GM12878 (cell line): ENCODE measurements around the gene CCT6B. TPM values are rescaled to one million over a fixed set of nuclear protein-coding genes. Genes with fewer than 3 reads are reported as not detected.

Experiments used
- ATAC-seq: fragments of 200-7000 bp; cut with Tn5 transposase; 3 replicates; pipeline ENCODE4 v1.9.1; 2020; ENCODE audit warnings: mild to moderate bottlenecking, moderate library complexity
- BruUV-seq: library from RNA; stranded (reverse); fragments of 400-500 nt; replicated peaks from 2 replicates; lab custom pipeline; 2021; lab: Mats Ljungman, UMichigan
- CTCF ChIA-PET: fragments of 300-600 bp; sonication (Branson Sonifier 250); formaldehyde crosslinking; extraction: SDS; loops from one replicate; lab custom pipeline; 2021; ENCODE audit warnings: inconsistent platforms; lab: Yijun Ruan, JAX
- POLR2A ChIA-PET: fragments of 350-600 bp; formaldehyde crosslinking; extraction: SDS; loops from one replicate; lab custom pipeline; 2021; ENCODE audit warnings: inconsistent platforms; lab: Charles Lee
- RAD21 ChIA-PET: fragments of 300-600 bp; sonication (Branson Sonifier 250); formaldehyde crosslinking; loops from one replicate; lab custom pipeline; 2023; ENCODE audit warnings: antibody characterized with exemption; ENCODE audit not compliant: unreplicated experiment; lab: Charles Lee
- SMC1A ChIA-PET: fragments of 300-600 bp; sonication (Branson Sonifier 250); formaldehyde crosslinking; loops from one replicate; lab custom pipeline; 2023; ENCODE audit not compliant: unreplicated experiment, uncharacterized antibody; lab: Charles Lee
- DNase-seq: peaks from one replicate; pipeline ENCODE4 v3.0.0-alpha.2; 2011; ENCODE audit warnings: low read depth, low spot score
- FAIRE-seq: peaks from 3 replicates; lab custom pipeline; 2011; peaks lifted over from hg19 to GRCh38; lab: Jason Lieb, UNC
- H2AFZ ChIP-seq: 2 replicates; pipeline ENCODE4 v1.6.0; 2011; ENCODE audit warnings: low read depth, low read length, control low read depth; ENCODE audit not compliant: control insufficient read depth
- H3K27ac ChIP-seq: 2 replicates; pipeline ENCODE4 v1.5.1; 2011; ENCODE audit warnings: control low read depth; ENCODE audit not compliant: control insufficient read depth, insufficient read depth
- H3K27me3 ChIP-seq, 2 experiments: replicated peaks in 1 of 2; 2 replicates each; pipeline versions ENCODE4 v1.6.0 to v1.6.1; 2011; ENCODE audit warnings: low read length in 1 of 2; ENCODE audit not compliant: control insufficient read depth in 2 of 2, insufficient read depth in 2 of 2
- H3K36me3 ChIP-seq, 2 experiments: 2 replicates each; pipeline ENCODE4 v1.5.1; 2011; ENCODE audit warnings: low read length in 1 of 2; ENCODE audit not compliant: control insufficient read depth in 2 of 2, insufficient read depth in 2 of 2
- H3K4me1 ChIP-seq: 2 replicates; pipeline ENCODE4 v1.6.1; 2011; ENCODE audit warnings: mild to moderate bottlenecking, low read length, moderate library complexity, mixed read lengths; ENCODE audit not compliant: control insufficient read depth, insufficient read depth
- H3K4me2 ChIP-seq: 2 replicates; pipeline ENCODE4 v1.6.0; 2011; ENCODE audit warnings: control low read depth; ENCODE audit not compliant: control insufficient read depth, insufficient read depth
- H3K4me3 ChIP-seq: fragments of 200-600 bp; sonication (generic); 2 replicates; pipeline ENCODE4 v1.5.1; 2016
- H3K79me2 ChIP-seq: 2 replicates; pipeline ENCODE4 v1.6.0; 2011; ENCODE audit warnings: low read length; ENCODE audit not compliant: control insufficient read depth, insufficient read depth
- H3K9ac ChIP-seq: 2 replicates; pipeline ENCODE4 v1.8.0; 2011; ENCODE audit warnings: low read length, control low read depth, mixed read lengths; ENCODE audit not compliant: control insufficient read depth, insufficient read depth
- H3K9me3 ChIP-seq: replicated peaks from 3 replicates; pipeline ENCODE4 v1.5.1; 2011; ENCODE audit warnings: mild to moderate bottlenecking, low read length; ENCODE audit not compliant: control insufficient read depth, insufficient read depth
- H4K20me1 ChIP-seq: 2 replicates; pipeline ENCODE4 v1.6.0; 2011; ENCODE audit not compliant: control insufficient read depth, insufficient read depth
- CBX5 ChIP-seq: sonication (generic); IDR thresholded peaks from 2 replicates; pipeline ENCODE4 v1.6.1; 2016; ENCODE audit warnings: low read depth, moderate library complexity, mild to moderate bottlenecking, inconsistent platforms
- CHD2 ChIP-seq: IDR thresholded peaks from 2 replicates; pipeline ENCODE4 v1.6.1; 2011; ENCODE audit warnings: low read depth, low read length, improper control_type of control experiment, borderline replicate concordance
- CTCF ChIP-seq, 3 experiments: IDR thresholded peaks in 2 of 3; conservative IDR thresholded peaks in 1 of 3; 2 replicates each; pipeline ENCODE4 v1.5.1; 2011; ENCODE audit warnings: low read depth in 3 of 3, low read length in 3 of 3, mild to moderate bottlenecking in 3 of 3, control low read depth in 2 of 3, moderate library complexity in 2 of 3, inconsistent platforms in 1 of 3, mixed read lengths in 1 of 3; ENCODE audit not compliant: control insufficient read depth in 2 of 3, insufficient read depth in 1 of 3; ENCODE audit errors: extremely low read depth in 1 of 3
- NR2C2 ChIP-seq: IDR thresholded peaks from 2 replicates; pipeline ENCODE4 v1.6.1; 2011; ENCODE audit warnings: borderline replicate concordance, low read depth; ENCODE audit not compliant: control insufficient read depth, insufficient read length
- RAD21 ChIP-seq: IDR thresholded peaks from 2 replicates; pipeline ENCODE4 v1.6.1; 2011; ENCODE audit warnings: mild to moderate bottlenecking, low read depth, low read length, moderate library complexity; ENCODE audit not compliant: insufficient read depth
- RB1 ChIP-seq: fragments of 450-650 bp; formaldehyde crosslinking; IDR thresholded peaks from 2 replicates; pipeline ENCODE4 v1.6.1; 2017; ENCODE audit warnings: mild to moderate bottlenecking, borderline replicate concordance
- RELA ChIP-seq: fragments of 450-650 bp; IDR thresholded peaks from 2 replicates; pipeline ENCODE4 v1.8.0; 2014; ENCODE audit warnings: borderline replicate concordance; ENCODE audit not compliant: partially characterized antibody
- REST ChIP-seq: IDR thresholded peaks from 2 replicates; pipeline ENCODE4 v1.6.1; 2012; ENCODE audit warnings: mild to moderate bottlenecking, low read depth, low read length
- TCF3 ChIP-seq: IDR thresholded peaks from 2 replicates; pipeline ENCODE4 v1.6.1; 2012; ENCODE audit warnings: low read depth, mild to moderate bottlenecking, low read length, borderline replicate concordance; ENCODE audit not compliant: insufficient read depth
- WGBS: methylation state at CpG from one replicate; pipeline ENCODE4 v1.1.6; 2016; ENCODE audit warnings: low lambda C conversion rate; ENCODE audit not compliant: insufficient replicate concordance, insufficient coverage; ENCODE audit errors: missing lambda C conversion rate; 5-methylcytosine and 5-hydroxymethylcytosine counted together
- in situ Hi-C: fragments of 300-500 bp; cut with MboI; formaldehyde crosslinking; loops from 9 replicates; pipeline ENCODE4 v1.14.3; 2018; ENCODE audit warnings: mixed read lengths
- intact Hi-C: fragments of 100-400 bp; cut with micrococcal nuclease; formaldehyde crosslinking; loops from one replicate; pipeline ENCODE4 v1.14.2; 2022; ENCODE audit not compliant: unreplicated experiment
- polyA plus RNA-seq, 11 experiments: library from polyadenylated mRNA; depleted of rRNA in 4 of 11; unstranded in 6 of 11; stranded (reverse) in 5 of 11; fragments of >200 nt; fragmentation: Nextera tagmentation in 4 of 11; fragmentation: Illumina TruSeq in 1 of 11; extraction: Ambion mirVana in 4 of 11; extraction: Trizol in 1 of 11; gene quantifications; 1 replicate in 1 of 11; 2 replicates in 10 of 11; pipeline versions ENCODE4 v1.2.1 to v1.2.3, GENCODE V29; 2011 to 2016; ENCODE audit warnings: inconsistent platforms in 2 of 11, missing spikeins in 2 of 11, low read depth in 1 of 11
- total RNA-seq, 4 experiments: library from RNA; depleted of rRNA in 3 of 4; stranded (reverse); fragments of >200 nt in 3 of 4; fragmentation: Illumina TruSeq in 1 of 4; extraction: Trizol in 1 of 4; gene quantifications; 2 replicates each; pipeline versions ENCODE4 v1.2.1 to v1.2.3, GENCODE V29; 2013 to 2021

CCT6B gene
- total and polyA plus RNA-seq, 10 of the 15 experiments (the other 5 are each of a cell fraction or from before 2014, with no cell fraction given) = 1.6 to 6.1 (median 2.6) TPM

- H3K4me3 ChIP-seq = no peak overlapping the region
- intact Hi-C loops (loop anchor here (10.0 kb wide), 1 partner anchor 350 kb away; no protein-coding TSS in a partner anchor), in situ Hi-C loops (no loop called here)
- SMC1A ChIA-PET = no interaction called here
- peaks cover 3 to 5% of the 10 kb centered on the region in 2 experiments; a peak in 3 of 4 replicates for H3K27me3 ChIP-seq
- FAIRE-seq (no peak), DNase-seq (no peak), ATAC-seq (no peak)
- no peak for TF ChIP-seq TCF3
- TF ChIP-seq CBX5 = no peak
- no peak for TF ChIP-seq RELA
- no peak for TF ChIP-seq NR2C2
- no peak for TF ChIP-seq CHD2
- 35% methylated on average over 4 of the region's 4 CpGs for WGBS
- no peak overlapping the region for H2AFZ ChIP-seq
- H3K9me3 ChIP-seq = no peaks in the 10 kb centered on the region
- no peaks in the 10 kb centered on the region for H3K79me2 ChIP-seq
- H3K4me1 ChIP-seq = no peaks in the 10 kb centered on the region
- H4K20me1 ChIP-seq = no peaks in the 10 kb centered on the region; the same call in 1 of the 2 replicates
- CTCF ChIA-PET = no interaction called here
- no peak overlapping the region for H3K27ac ChIP-seq
- RAD21 ChIA-PET = no interaction called here
- no TSS peak for BruUV-seq
- no peaks in the 10 kb centered on the region for H3K36me3 ChIP-seq
- POLR2A ChIA-PET = no interaction called here
- no peak overlapping the region for H3K9ac ChIP-seq
- no peak overlapping the region for H3K4me2 ChIP-seq
These were observed 66.3 kb downstream of the CCT6B start for GRCh38 chr17:34894964-34895363.

GRCh38 chr17:34892461-34893249 is 68.6 kb downstream of the CCT6B start:
- H3K27ac ChIP-seq = no peak overlapping the region
- H3K9ac ChIP-seq = no peak overlapping the region
- no peaks in the 10 kb centered on the region for H3K9me3 ChIP-seq
- H3K4me3 ChIP-seq = no peak overlapping the region
- DNase-seq = no peak
- no peaks in the 10 kb centered on the region for H3K79me2 ChIP-seq
- ChIA-PET SMC1A (no interaction called here), POLR2A (interaction anchor here (1.1 kb wide), 1 partner anchor 96 kb away, joined by 3 read pairs; no protein-coding TSS in a partner anchor), RAD21 (no interaction called here), CTCF (interaction anchor here (0.6 to 1.6 kb wide), 2 partner anchors 173 to 349 kb away, joined by 3 to 4 read pairs; no protein-coding TSS in a partner anchor)
- no peak overlapping the region for H3K4me2 ChIP-seq
- H3K4me1 ChIP-seq = no peaks in the 10 kb centered on the region
- no TSS peak for BruUV-seq
- intact Hi-C loops (loop anchor here (10.0 kb wide), 1 partner anchor 348 kb away; no protein-coding TSS in a partner anchor), in situ Hi-C loops (no loop called here)
- H4K20me1 ChIP-seq = no peaks in the 10 kb centered on the region; the same call in 1 of the 2 replicates
- H3K27me3 ChIP-seq = peaks cover 2 to 6% of the 10 kb centered on the region in 2 experiments; a peak in 3 of 4 replicates
- WGBS = 22% methylated on average over 7 of the region's 9 CpGs
- no peak overlapping the region for H2AFZ ChIP-seq
- ATAC-seq = peak; percentile 30; the same call in 1 of the 3 replicates
- FAIRE-seq = no peak
- H3K36me3 ChIP-seq = no peaks in the 10 kb centered on the region
- TF ChIP-seq RB1 (no peak), REST (no peak), CTCF (IDR thresholded peaks at IDR 0.05 in 2 of 3, conservative IDR thresholded peaks at IDR 0.05 in 1 of 3; ENCODE audit: control insufficient read depth in 2 of 3, extremely low read depth in 1 of 3, insufficient read depth in 1 of 3, low read depth in 3 of 3, low read length in 3 of 3) (peak; percentile 20 to 42 (median 24); a peak in 3 of 6 replicates), RAD21 (peak; percentile 52)
